HepG2 (cell line): ENCODE results near the gene INSIG1. TPM values are rescaled to one million over a fixed set of nuclear protein-coding genes. Genes with fewer than 3 reads are reported as not detected.

ENCODE experiments used
- ATAC-seq: fragments of 200-7000 bp; cut with Tn5 transposase; 3 replicates; pipeline ENCODE4 v1.9.1; 2020; ENCODE audit warnings: mild to moderate bottlenecking, moderate library complexity
- BruUV-seq: library from RNA; stranded (reverse); fragments of 400-500 nt; replicated peaks from 2 replicates; lab custom pipeline; 2021; lab: Mats Ljungman, UMichigan
- CTCF ChIA-PET: fragments of 300-600 bp; formaldehyde crosslinking; extraction: SDS; loops from one replicate; lab custom pipeline; 2021; ENCODE audit warnings: low total read pairs, inconsistent platforms, low intra/inter-chr PET ratio; lab: Yijun Ruan, JAX
- POLR2A ChIA-PET: fragments of 350-600 bp; sonication (Branson Sonifier 250); formaldehyde crosslinking; loops from one replicate; lab custom pipeline; 2020; ENCODE audit warnings: antibody characterized with exemption, inconsistent platforms; lab: Yijun Ruan, JAX
- DNase-seq: peaks from one replicate; pipeline ENCODE4 v3.0.0-alpha.2; 2015; ENCODE audit warnings: low spot score
- FAIRE-seq: peaks from 3 replicates; lab custom pipeline; 2011; peaks lifted over from hg19 to GRCh38; lab: Jason Lieb, UNC
- H2AFZ ChIP-seq: one replicate; pipeline ENCODE4 v1.6.1; 2011; ENCODE audit warnings: low read length, inconsistent platforms
- H3K27ac ChIP-seq: fragments of 300-600 bp; 3 replicates; pipeline ENCODE4 v1.8.0; 2011; ENCODE audit warnings: mixed run types, mild to moderate bottlenecking, mixed read lengths, low read length, inconsistent platforms; ENCODE audit not compliant: insufficient read depth; ENCODE audit errors: extremely low read length
- H3K27me3 ChIP-seq, 2 experiments: fragments of 200-600 bp in 1 of 2; 2 replicates in 1 of 2; 3 replicates in 1 of 2; pipeline versions ENCODE4 v1.6.0 to v1.8.0; 2011; ENCODE audit warnings: low read length in 2 of 2, mild to moderate bottlenecking in 2 of 2, moderate library complexity in 2 of 2, inconsistent platforms in 1 of 2; ENCODE audit not compliant: insufficient read depth in 2 of 2, control insufficient read depth in 1 of 2
- H3K36me3 ChIP-seq, 2 experiments: fragments of 200-600 bp in 1 of 2; replicated peaks in 1 of 2; 2 replicates in 1 of 2; 3 replicates in 1 of 2; pipeline versions ENCODE4 v1.5.1 to v1.8.0; 2011; ENCODE audit warnings: low read length in 2 of 2, inconsistent platforms in 1 of 2; ENCODE audit not compliant: insufficient read depth in 2 of 2, control insufficient read depth in 1 of 2
- H3K4me1 ChIP-seq: 2 replicates; pipeline ENCODE4 v1.5.1; 2012; ENCODE audit warnings: low read length, inconsistent platforms; ENCODE audit not compliant: insufficient read depth
- H3K4me2 ChIP-seq: 2 replicates; pipeline ENCODE4 v1.6.0; 2011; ENCODE audit warnings: low read depth, low read length, inconsistent platforms
- H3K4me3 ChIP-seq, 3 experiments: fragments of 200-600 bp in 1 of 3; sonication (generic), shearing (Covaris generic) in 1 of 3; replicated peaks in 1 of 3; 2 replicates each; pipeline ENCODE4 v1.5.1; 2011 to 2016; ENCODE audit warnings: low read length in 3 of 3, inconsistent platforms in 2 of 3, low read depth in 2 of 3, mild to moderate bottlenecking in 2 of 3, control low read depth in 1 of 3, mixed read lengths in 1 of 3; ENCODE audit not compliant: insufficient read depth in 1 of 3
- H3K79me2 ChIP-seq: one replicate; pipeline ENCODE4 v1.6.1; 2011; ENCODE audit warnings: low read length, inconsistent platforms; ENCODE audit not compliant: insufficient read depth
- H3K9ac ChIP-seq: 2 replicates; pipeline ENCODE4 v1.6.0; 2011; ENCODE audit warnings: mild to moderate bottlenecking, low read depth, low read length, inconsistent platforms; ENCODE audit not compliant: insufficient read depth
- H3K9me3 ChIP-seq: 2 replicates; pipeline ENCODE4 v1.5.1; 2012; ENCODE audit warnings: mild to moderate bottlenecking, low read length
- H4K20me1 ChIP-seq: 2 replicates; pipeline ENCODE4 v1.6.0; 2011; ENCODE audit warnings: inconsistent platforms, mild to moderate bottlenecking, low read length, moderate library complexity; ENCODE audit not compliant: insufficient read depth
- AGO2 ChIP-seq: fragments of 200-400 bp; formaldehyde crosslinking; optimal IDR thresholded peaks from 2 replicates; pipeline ENCODE3; 2017; ENCODE audit warnings: mild to moderate bottlenecking, low read depth, low read length, moderate library complexity
- BCL6 ChIP-seq: IDR thresholded peaks from 2 replicates; pipeline ENCODE4 v1.6.1; 2016; ENCODE audit warnings: missing genetic modification reagents, missing compliant biosample characterization
- CCAR2 ChIP-seq: fragments of 200-400 bp; formaldehyde crosslinking; optimal IDR thresholded peaks from 2 replicates; pipeline ENCODE3; 2018; ENCODE audit warnings: low read depth, mild to moderate bottlenecking, low read length, moderate library complexity
- CREBL2 ChIP-seq: sonication (generic); formaldehyde crosslinking; IDR thresholded peaks from 2 replicates; pipeline ENCODE4 v1.8.1; 2023; ENCODE audit warnings: missing genetic modification reagents, mild to moderate bottlenecking, borderline replicate concordance
- GZF1 ChIP-seq: sonication (generic); formaldehyde crosslinking; IDR thresholded peaks from 2 replicates; pipeline ENCODE4 v1.5.1; 2020; ENCODE audit warnings: mild to moderate bottlenecking, missing genetic modification reagents
- ZBTB42 ChIP-seq: sonication (generic); formaldehyde crosslinking; IDR thresholded peaks from 2 replicates; pipeline ENCODE4 v1.5.0; 2020; ENCODE audit warnings: mild to moderate bottlenecking, missing genetic modification reagents
- ZNF207 ChIP-seq: fragments of 450-650 bp; IDR thresholded peaks from 2 replicates; pipeline ENCODE4 v1.6.1; 2016; ENCODE audit warnings: antibody characterized with exemption, borderline replicate concordance
- ZNF317 ChIP-seq: sonication (generic); formaldehyde crosslinking; IDR thresholded peaks from 2 replicates; pipeline ENCODE4 v1.5.0; 2020; ENCODE audit warnings: mild to moderate bottlenecking, missing genetic modification reagents
- ZNF318 ChIP-seq: sonication (generic); formaldehyde crosslinking; IDR thresholded peaks from 2 replicates; pipeline ENCODE4 v1.4.0; 2020; ENCODE audit warnings: mild to moderate bottlenecking, missing genetic modification reagents
- WGBS: methylation state at CpG from one replicate; pipeline ENCODE4 v1.1.6; 2017; ENCODE audit warnings: low lambda C conversion rate; 5-methylcytosine and 5-hydroxymethylcytosine counted together
- in situ Hi-C: cut with HindIII; loops from 2 replicates; pipeline ENCODE4 v1.10.0; 2017; ENCODE audit warnings: low pct_unique_long_range_greater_than_20kb; ENCODE audit not compliant: extremely low pct_ligation_motif_present
- intact Hi-C: fragments of 100-400 bp; cut with micrococcal nuclease; formaldehyde crosslinking; loops from one replicate; pipeline ENCODE4 v1.10.0; 2022; ENCODE audit not compliant: unreplicated experiment
- polyA plus RNA-seq, 8 experiments: library from polyadenylated mRNA; depleted of rRNA in 3 of 8; stranded (reverse) in 7 of 8; unstranded in 1 of 8; fragments of >200 nt; fragmentation: Illumina TruSeq in 4 of 8; extraction: Trizol in 4 of 8; gene quantifications; 2 replicates each; pipeline versions ENCODE4 v1.2.1 to v1.2.3, GENCODE V29; 2011 to 2016; ENCODE audit warnings: low read depth in 4 of 8, missing spikeins in 1 of 8, mixed read lengths in 1 of 8; ENCODE audit not compliant: insufficient read depth in 1 of 8
- total RNA-seq, 5 experiments: library from RNA; depleted of rRNA; stranded (reverse); fragments of >200 nt; fragmentation: Illumina TruSeq; extraction: Trizol; gene quantifications; 2 replicates each; pipeline ENCODE4 v1.2.3, GENCODE V29; 2016; ENCODE audit warnings: low read depth in 1 of 5
- TF ChIP-seq, protein P1 (sequence below): sonication (generic); formaldehyde crosslinking; IDR thresholded peaks from 2 replicates; pipeline ENCODE4 v1.4.0; 2020; ENCODE audit warnings: missing genetic modification reagents

Gene INSIG1
- total and polyA plus RNA-seq, 2 of the 13 experiments (the other 11 are each of a cell fraction or from before 2014, with no cell fraction given) = 0.07 to 0.11 TPM

- no peak for TF ChIP-seq ZNF207
- no peak for TF ChIP-seq ZNF317 (CRISPR knock-in tag)
- no peak for TF ChIP-seq ZBTB42 (CRISPR knock-in tag)
- no peak for TF ChIP-seq GZF1 (CRISPR knock-in tag)
Observed at GRCh38 chr7:155270861-155271260, 26.8 kb upstream of the INSIG1 start (continued).

DNA sequence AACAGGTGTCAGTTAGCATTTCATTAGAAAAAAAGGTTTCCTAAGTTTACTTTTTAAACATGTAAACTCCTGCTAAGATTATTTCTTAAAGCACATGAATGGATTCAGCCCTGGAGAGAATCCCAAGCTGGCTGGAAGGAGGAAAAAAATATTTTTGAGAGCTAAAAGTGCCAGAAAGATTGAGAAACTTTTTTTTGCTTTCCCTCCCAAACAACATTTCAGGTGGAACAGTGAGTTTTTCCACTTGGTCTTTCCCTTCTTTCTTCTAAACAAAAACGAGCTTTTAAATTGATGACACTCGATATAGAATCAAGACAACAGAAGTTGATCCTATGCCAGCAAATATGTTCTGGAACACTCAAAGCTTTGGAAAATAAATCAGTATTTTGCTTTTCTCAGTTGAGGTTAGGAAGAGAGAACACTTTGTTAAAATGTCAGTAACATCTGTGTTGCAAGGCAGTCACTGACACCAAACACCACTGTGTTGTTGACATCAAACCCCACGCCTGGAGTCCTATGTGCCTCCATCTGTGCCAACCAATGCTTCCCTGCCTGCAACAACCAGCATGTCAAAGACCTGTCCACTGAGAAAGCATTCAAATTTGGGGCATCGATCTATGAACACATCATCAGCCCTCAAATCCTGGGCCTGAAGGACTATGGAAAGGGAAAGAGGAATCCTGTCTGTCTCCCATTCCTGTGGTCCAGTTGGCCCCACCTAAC, 22.9 kb upstream of the INSIG1 start:
- Histone ChIP-seq H2AFZ (no peak overlapping the region), H3K9ac (no peak overlapping the region), H3K4me1 (0 out of 2 replicates have a peak, but pooled peaks cover 9% of the 10 kb centered on the region), H3K9me3 (no peaks in the 10 kb centered on the region), H3K27me3 (peaks cover 3 to 53% of the 10 kb centered on the region in 2 experiments; a peak in 3 of 5 replicates), H4K20me1 (no peaks in the 10 kb centered on the region), H3K4me3 (no peak overlapping the region), H3K27ac (no peak overlapping the region), H3K36me3 (no peaks in the 10 kb centered on the region), H3K79me2 (no peaks in the 10 kb centered on the region), H3K4me2 (no peak overlapping the region)
- CTCF ChIA-PET = no interaction called here
- intact Hi-C loops = no loop called here
- in situ Hi-C loops = no loop called here
- DNase-seq = no peak
- POLR2A ChIA-PET = no interaction called here
- 0% methylated on average over 4 of the region's 4 CpGs for WGBS
- no TSS peak for BruUV-seq
- FAIRE-seq = no peak
- ATAC-seq = no peak
- TF ChIP-seq ZNF318 (CRISPR knock-in tag) (no peak), AGO2 (no peak), CCAR2 (no peak), BCL6 (CRISPR knock-in tag) (no peak), CREBL2 (no peak)
- TF ChIP-seq, protein P1, sequence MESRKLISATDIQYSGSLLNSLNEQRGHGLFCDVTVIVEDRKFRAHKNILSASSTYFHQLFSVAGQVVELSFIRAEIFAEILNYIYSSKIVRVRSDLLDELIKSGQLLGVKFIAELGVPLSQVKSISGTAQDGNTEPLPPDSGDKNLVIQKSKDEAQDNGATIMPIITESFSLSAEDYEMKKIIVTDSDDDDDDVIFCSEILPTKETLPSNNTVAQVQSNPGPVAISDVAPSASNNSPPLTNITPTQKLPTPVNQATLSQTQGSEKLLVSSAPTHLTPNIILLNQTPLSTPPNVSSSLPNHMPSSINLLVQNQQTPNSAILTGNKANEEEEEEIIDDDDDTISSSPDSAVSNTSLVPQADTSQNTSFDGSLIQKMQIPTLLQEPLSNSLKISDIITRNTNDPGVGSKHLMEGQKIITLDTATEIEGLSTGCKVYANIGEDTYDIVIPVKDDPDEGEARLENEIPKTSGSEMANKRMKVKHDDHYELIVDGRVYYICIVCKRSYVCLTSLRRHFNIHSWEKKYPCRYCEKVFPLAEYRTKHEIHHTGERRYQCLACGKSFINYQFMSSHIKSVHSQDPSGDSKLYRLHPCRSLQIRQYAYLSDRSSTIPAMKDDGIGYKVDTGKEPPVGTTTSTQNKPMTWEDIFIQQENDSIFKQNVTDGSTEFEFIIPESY (CRISPR knock-in tag) = no peak
